HG03066 (cell line): ENCODE measurements around the gene JAK3.
"Not testable (repeated sequence)": the region's sequence is repeated elsewhere in the genome, so short reads cannot be mapped to it uniquely, and the experiment has no call there.

Source experiments
- ATAC-seq: cut with Tn5 transposase; IDR thresholded peaks from one replicate; pipeline ENCODE4 v1.9.1; 2021; ENCODE audit warnings: low read depth; ENCODE audit not compliant: unreplicated experiment

JAK3 gene

GRCh38 chr19:17847538-17848366, at the start of gene JAK3:
TSS of gene JAK3 (minus strand) at chr19:17847982. CDS start at chr19:17844417, 3,565 bp downstream.
- ATAC-seq, result no peak

- ATAC-seq, result no peak
Measured at GRCh38 chr19:17893766-17894165, 46.0 kb upstream of the JAK3 start.

GRCh38 chr19:17889609-17890214, 41.9 kb upstream of the JAK3 start:
- no peak for ATAC-seq

DNA sequence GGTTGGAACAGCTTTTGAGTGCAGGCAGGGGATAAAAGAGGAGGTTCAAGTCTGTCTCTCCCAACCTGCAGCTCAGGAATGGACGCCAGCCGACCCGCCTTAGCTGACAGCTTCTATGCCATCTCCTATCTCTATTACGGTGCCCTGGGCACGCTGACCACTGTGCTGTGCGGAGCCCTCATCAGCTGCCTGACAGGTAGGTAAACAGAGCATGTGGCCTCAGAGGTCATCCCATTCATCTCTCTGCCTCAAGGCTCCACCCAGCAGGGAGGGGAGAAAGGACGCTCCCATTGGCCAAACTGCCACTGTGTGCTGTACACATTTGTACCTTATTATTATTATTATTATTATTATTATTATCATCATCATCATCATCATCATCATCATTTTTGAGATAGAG, 40.5 kb upstream of the JAK3 start:
- no peak for ATAC-seq

DNA sequence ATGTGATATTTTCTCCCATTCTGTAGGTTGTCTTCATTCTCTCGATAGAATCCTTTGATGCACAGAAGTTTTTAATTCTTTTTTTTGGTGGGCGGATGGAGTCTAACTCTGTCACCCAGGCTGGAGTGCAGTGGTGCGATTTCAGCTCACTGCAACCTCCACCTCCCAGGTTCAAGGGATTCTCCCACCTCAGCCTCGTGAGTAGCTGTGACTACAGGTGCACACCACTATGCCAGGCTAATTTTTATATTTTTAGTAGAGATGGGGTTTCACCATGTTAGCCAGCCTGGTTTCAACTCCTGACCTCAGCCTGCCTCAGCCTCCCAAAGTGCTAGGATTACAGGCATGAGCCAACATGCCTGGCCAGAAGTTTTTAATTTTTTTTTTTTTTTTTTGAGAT, 39.4 kb upstream of the JAK3 start:
- ATAC-seq, result not testable (repeated sequence)

GRCh38 chr19:17886515-17886914, 38.7 kb upstream of the JAK3 start:
- no peak for ATAC-seq

DNA sequence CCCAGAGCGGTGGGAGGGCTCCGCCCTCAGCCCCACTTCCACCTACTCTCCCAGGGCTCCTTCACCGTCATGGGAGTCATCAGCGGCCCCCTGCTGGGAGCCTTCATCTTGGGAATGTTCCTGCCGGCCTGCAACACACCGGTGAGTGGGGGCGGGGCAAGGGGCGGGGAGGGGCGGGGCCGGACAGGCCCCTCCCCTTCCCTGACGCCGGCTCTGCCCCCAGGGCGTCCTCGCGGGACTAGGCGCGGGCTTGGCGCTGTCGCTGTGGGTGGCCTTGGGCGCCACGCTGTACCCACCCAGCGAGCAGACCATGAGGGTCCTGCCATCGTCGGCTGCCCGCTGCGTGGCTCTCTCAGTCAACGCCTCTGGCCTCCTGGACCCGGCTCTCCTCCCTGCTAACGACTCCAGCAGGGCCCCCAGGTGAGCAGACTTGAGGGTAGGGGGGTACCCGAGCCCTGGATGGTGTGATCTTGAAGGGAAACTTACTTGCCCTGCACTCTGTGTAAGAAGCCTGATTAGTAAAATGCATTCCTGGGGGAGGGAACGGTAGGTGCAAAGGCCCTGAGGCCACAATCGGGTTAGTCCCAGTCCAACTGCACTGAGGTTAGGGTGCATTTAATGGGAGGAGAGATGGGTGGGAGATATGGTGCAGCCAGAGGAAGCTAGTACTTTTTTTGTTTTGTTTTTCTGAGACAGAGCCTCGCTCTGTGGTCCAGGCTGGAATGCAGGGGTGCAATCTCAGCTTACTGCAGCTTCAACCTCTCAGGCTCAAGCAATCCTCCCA, 36.0 kb upstream of the JAK3 start:
- ATAC-seq, result no peak

GRCh38 chr19:17881701-17882100, 33.9 kb upstream of the JAK3 start:
- ATAC-seq, result no peak

GRCh38 chr19:17879466-17879865, 31.7 kb upstream of the JAK3 start:
- ATAC-seq, result no peak

- no peak for ATAC-seq
Measured at GRCh38 chr19:17877696-17878095, 29.9 kb upstream of the JAK3 start.

DNA sequence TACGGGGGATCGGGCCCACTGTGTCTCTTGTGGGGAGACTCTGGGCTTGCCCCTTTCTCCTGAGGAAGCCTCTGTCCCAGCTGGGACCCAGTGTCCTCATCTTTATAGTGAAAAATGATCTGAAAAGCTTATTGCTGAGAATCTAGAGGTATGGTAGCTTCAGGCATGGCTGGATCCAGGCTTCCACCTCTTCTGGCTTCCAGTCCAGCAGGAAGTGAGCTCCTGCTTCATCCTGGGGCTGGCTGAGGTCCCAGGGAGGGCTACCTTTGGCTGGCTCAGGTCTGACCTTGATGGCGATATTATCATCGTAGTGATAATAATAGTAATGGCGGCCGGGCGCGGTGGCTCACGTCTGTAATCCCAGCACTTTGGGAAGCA, 27.0 kb upstream of the JAK3 start:
- no peak for ATAC-seq

DNA sequence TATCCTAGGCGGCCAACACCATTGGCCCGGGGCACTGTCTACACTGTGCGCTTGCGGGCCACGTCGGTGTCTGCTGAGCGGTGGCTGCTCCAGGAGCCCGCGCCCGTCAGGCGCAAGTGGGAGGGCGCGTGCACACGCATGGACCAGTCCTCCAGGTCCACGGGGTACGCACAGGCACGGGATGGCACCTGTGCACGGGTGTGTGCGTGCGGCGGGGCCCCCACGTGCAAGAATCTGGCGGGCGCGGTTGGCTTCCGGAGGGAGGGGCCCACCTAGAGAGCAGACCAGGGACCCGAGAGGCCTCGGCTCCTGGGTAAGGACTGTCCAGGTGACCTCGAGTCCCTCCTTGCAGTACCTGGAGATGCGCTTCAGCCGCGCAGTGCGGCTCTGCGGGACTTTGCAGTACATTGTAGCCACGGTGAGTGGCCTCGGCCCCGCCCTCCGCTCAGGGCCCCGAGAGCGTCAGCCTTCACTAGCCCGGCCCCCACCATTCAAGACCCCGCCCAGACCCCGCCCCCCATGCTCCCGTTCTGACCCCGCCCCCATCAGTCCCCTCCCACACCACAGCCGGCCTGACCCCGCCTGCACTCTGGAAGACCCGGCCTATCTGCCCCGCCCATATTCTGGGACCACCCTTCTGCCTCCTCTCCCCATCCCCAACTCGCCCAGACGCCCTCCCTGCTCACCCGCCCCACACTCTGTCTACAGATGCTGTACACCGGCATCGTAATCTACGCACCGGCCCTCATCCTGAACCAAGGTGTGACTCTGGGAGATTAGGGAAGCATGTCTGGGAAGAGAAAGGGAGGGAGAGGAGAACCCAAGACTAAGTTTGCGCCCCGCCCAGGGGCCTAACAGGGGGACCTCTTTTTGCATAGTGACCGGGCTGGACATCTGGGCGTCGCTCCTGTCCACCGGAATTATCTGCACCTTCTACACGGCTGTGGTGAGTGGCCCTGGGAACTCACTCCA, 26.3 kb upstream of the JAK3 start:
- ATAC-seq, result no peak

DNA sequence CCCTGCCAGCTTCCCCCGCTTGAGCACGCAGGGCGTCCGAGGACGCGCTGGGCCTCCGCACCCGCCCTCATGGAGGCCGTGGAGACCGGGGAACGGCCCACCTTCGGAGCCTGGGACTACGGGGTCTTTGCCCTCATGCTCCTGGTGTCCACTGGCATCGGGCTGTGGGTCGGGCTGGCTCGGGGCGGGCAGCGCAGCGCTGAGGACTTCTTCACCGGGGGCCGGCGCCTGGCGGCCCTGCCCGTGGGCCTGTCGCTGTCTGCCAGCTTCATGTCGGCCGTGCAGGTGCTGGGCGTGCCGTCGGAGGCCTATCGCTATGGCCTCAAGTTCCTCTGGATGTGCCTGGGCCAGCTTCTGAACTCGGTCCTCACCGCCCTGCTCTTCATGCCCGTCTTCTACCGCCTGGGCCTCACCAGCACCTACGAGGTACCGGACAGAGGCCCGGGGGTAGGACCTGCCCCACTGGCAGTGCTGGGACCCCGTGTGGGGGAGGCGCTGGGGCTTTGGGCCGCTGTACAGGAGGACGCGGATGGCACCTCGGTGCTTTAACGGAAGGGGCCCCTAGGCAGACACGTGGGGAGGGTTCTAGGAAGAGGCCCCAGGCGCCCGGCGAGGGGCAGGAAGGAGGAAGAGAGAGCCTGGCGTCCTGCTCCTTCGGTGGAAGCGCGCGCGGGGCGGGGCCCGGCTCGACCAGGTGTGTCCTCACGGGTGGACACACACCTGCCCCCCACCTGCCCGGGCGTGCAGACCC, 24.6 kb upstream of the JAK3 start:
- no peak for ATAC-seq

DNA sequence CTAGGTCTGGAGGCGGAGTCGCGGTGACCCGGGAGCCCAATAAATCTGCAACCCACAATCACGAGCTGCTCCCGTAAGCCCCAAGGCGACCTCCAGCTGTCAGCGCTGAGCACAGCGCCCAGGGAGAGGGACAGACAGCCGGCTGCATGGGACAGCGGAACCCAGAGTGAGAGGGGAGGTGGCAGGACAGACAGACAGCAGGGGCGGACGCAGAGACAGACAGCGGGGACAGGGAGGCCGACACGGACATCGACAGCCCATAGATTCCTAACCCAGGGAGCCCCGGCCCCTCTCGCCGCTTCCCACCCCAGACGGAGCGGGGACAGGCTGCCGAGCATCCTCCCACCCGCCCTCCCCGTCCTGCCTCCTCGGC, 24.1 kb upstream of the JAK3 start, which contains the start of gene SLC5A5:
Gene SLC5A5 (plus strand): TSS at position 68 of the 373 bp plus-strand sequence. CDS start 375 bp downstream, outside the sequence.
- no peak for ATAC-seq

GRCh38 chr19:17871032-17871877, 23.5 kb upstream of the JAK3 start:
- ATAC-seq, result no peak

DNA sequence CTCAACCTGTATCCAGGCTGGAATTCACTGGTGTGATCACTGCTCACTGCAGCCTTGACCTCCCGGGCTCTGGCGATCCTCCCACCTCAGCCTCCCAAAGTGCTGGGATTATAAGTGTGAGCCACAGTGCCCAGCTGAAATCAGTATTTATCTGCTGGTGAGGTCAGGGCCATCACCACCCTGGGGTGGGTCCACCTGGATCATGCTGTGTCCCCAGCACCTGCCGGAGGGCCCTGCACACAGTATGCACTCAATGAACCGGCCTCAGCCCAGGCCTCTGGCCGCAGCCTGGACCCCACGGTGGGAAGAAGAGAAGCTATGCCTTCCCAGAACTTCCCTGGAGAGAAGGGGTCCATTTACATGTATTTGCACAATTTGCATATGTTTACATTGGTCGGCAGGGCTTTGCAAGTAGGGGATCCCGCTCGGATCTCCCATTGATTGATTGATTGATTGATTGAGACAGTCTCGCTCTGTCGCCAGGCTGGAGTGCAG, 21.4 kb upstream of the JAK3 start:
- no peak for ATAC-seq

GRCh38 chr19:17868669-17869068, 20.9 kb upstream of the JAK3 start:
- ATAC-seq, result no peak

- no peak for ATAC-seq
Measured at GRCh38 chr19:17866964-17867486, 19.2 kb upstream of the JAK3 start.
